Measurements from ENCODE around the gene KCNJ9.
"Not testable (repeated sequence)": the region's sequence is repeated elsewhere in the genome, so short reads cannot be mapped to it uniquely, and the experiment has no call there.

Gene KCNJ9

GRCh38 chr1:160081261-160081936 lies at the start of gene KCNJ9:
Gene KCNJ9, plus strand, starts transcription at chr1:160081538. Its CDS starts 2,493 bp downstream, at chr1:160084031.
- peak; percentile 40 for DNase-seq

GRCh38 chr1:160032165-160032820 lies 49.0 kb upstream of the KCNJ9 start:
- DNase-seq: no peak

GRCh38 chr1:160040476-160040875 lies 40.9 kb upstream of the KCNJ9 start:
- no peak for DNase-seq

- no peak for DNase-seq
Observed at GRCh38 chr1:160043543-160043942, 37.8 kb upstream of the KCNJ9 start.

- no peak for DNase-seq
Observed at GRCh38 chr1:160045653-160046052, 35.7 kb upstream of the KCNJ9 start.

GRCh38 chr1:160046494-160047110 lies 34.7 kb upstream of the KCNJ9 start:
- DNase-seq: peak; percentile 25

GRCh38 chr1:160047111-160047991 lies 34.0 kb upstream of the KCNJ9 start:
- DNase-seq: no peak

GRCh38 chr1:160048335-160048734 lies 33.0 kb upstream of the KCNJ9 start:
- no peak for DNase-seq

GRCh38 chr1:160049101-160049500 lies 32.2 kb upstream of the KCNJ9 start:
- no peak for DNase-seq

- not testable (repeated sequence) for DNase-seq
Observed at GRCh38 chr1:160050182-160050581, 31.2 kb upstream of the KCNJ9 start.

- no peak for DNase-seq
Observed at GRCh38 chr1:160050619-160051018, 30.7 kb upstream of the KCNJ9 start.

GRCh38 chr1:160052936-160053335 lies 28.4 kb upstream of the KCNJ9 start:
- no peak for DNase-seq

GRCh38 chr1:160053548-160054365 lies 27.6 kb upstream of the KCNJ9 start:
- DNase-seq: no peak

GRCh38 chr1:160056648-160057169 lies 24.6 kb upstream of the KCNJ9 start:
- DNase-seq: no peak

GRCh38 chr1:160058087-160058486 lies 23.3 kb upstream of the KCNJ9 start:
- no peak for DNase-seq

- no peak for DNase-seq
Observed at GRCh38 chr1:160061369-160062229, 19.7 kb upstream of the KCNJ9 start.

GRCh38 chr1:160062230-160062532 lies 19.2 kb upstream of the KCNJ9 start:
- no peak for DNase-seq

- DNase-seq: no peak
Observed at GRCh38 chr1:160063176-160063575, 18.2 kb upstream of the KCNJ9 start.

GRCh38 chr1:160064164-160064563 lies 17.2 kb upstream of the KCNJ9 start:
- DNase-seq: no peak

GRCh38 chr1:160064746-160065145 lies 16.6 kb upstream of the KCNJ9 start:
- DNase-seq: no peak

Data from fibroblast of upper back skin (primary cell).